GM12878 (cell line): Measurements from ENCODE around the gene SELENOH. TPM values are rescaled to one million over a fixed set of nuclear protein-coding genes. Genes with fewer than 3 reads are reported as not detected.

Source experiments
- ATAC-seq: fragments of 200-7000 bp; cut with Tn5 transposase; 3 replicates; pipeline ENCODE4 v1.9.1; 2020; ENCODE audit warnings: mild to moderate bottlenecking, moderate library complexity
- BruUV-seq: library from RNA; stranded (reverse); fragments of 400-500 nt; replicated peaks from 2 replicates; lab custom pipeline; 2021; lab: Mats Ljungman, UMichigan
- CTCF ChIA-PET: fragments of 300-600 bp; sonication (Branson Sonifier 250); formaldehyde crosslinking; extraction: SDS; loops from one replicate; lab custom pipeline; 2021; ENCODE audit warnings: inconsistent platforms; lab: Yijun Ruan, JAX
- POLR2A ChIA-PET: fragments of 350-600 bp; formaldehyde crosslinking; extraction: SDS; loops from one replicate; lab custom pipeline; 2021; ENCODE audit warnings: inconsistent platforms; lab: Charles Lee
- RAD21 ChIA-PET: fragments of 300-600 bp; sonication (Branson Sonifier 250); formaldehyde crosslinking; loops from one replicate; lab custom pipeline; 2023; ENCODE audit warnings: antibody characterized with exemption; ENCODE audit not compliant: unreplicated experiment; lab: Charles Lee
- SMC1A ChIA-PET: fragments of 300-600 bp; sonication (Branson Sonifier 250); formaldehyde crosslinking; loops from one replicate; lab custom pipeline; 2023; ENCODE audit not compliant: unreplicated experiment, uncharacterized antibody; lab: Charles Lee
- DNase-seq: peaks from one replicate; pipeline ENCODE4 v3.0.0-alpha.2; 2011; ENCODE audit warnings: low read depth, low spot score
- FAIRE-seq: peaks from 3 replicates; lab custom pipeline; 2011; peaks lifted over from hg19 to GRCh38; lab: Jason Lieb, UNC
- H2AFZ ChIP-seq: 2 replicates; pipeline ENCODE4 v1.6.0; 2011; ENCODE audit warnings: low read depth, low read length, control low read depth; ENCODE audit not compliant: control insufficient read depth
- H3K27ac ChIP-seq: 2 replicates; pipeline ENCODE4 v1.5.1; 2011; ENCODE audit warnings: control low read depth; ENCODE audit not compliant: control insufficient read depth, insufficient read depth
- H3K27me3 ChIP-seq, 2 experiments: replicated peaks in 1 of 2; 2 replicates each; pipeline versions ENCODE4 v1.6.0 to v1.6.1; 2011; ENCODE audit warnings: low read length in 1 of 2; ENCODE audit not compliant: control insufficient read depth in 2 of 2, insufficient read depth in 2 of 2
- H3K36me3 ChIP-seq, 2 experiments: 2 replicates each; pipeline ENCODE4 v1.5.1; 2011; ENCODE audit warnings: low read length in 1 of 2; ENCODE audit not compliant: control insufficient read depth in 2 of 2, insufficient read depth in 2 of 2
- H3K4me1 ChIP-seq: 2 replicates; pipeline ENCODE4 v1.6.1; 2011; ENCODE audit warnings: mild to moderate bottlenecking, low read length, moderate library complexity, mixed read lengths; ENCODE audit not compliant: control insufficient read depth, insufficient read depth
- H3K4me2 ChIP-seq: 2 replicates; pipeline ENCODE4 v1.6.0; 2011; ENCODE audit warnings: control low read depth; ENCODE audit not compliant: control insufficient read depth, insufficient read depth
- H3K4me3 ChIP-seq: fragments of 200-600 bp; sonication (generic); 2 replicates; pipeline ENCODE4 v1.5.1; 2016
- H3K79me2 ChIP-seq: 2 replicates; pipeline ENCODE4 v1.6.0; 2011; ENCODE audit warnings: low read length; ENCODE audit not compliant: control insufficient read depth, insufficient read depth
- H3K9ac ChIP-seq: 2 replicates; pipeline ENCODE4 v1.8.0; 2011; ENCODE audit warnings: low read length, control low read depth, mixed read lengths; ENCODE audit not compliant: control insufficient read depth, insufficient read depth
- H3K9me3 ChIP-seq: replicated peaks from 3 replicates; pipeline ENCODE4 v1.5.1; 2011; ENCODE audit warnings: mild to moderate bottlenecking, low read length; ENCODE audit not compliant: control insufficient read depth, insufficient read depth
- H4K20me1 ChIP-seq: 2 replicates; pipeline ENCODE4 v1.6.0; 2011; ENCODE audit not compliant: control insufficient read depth, insufficient read depth
- ATF3 ChIP-seq: IDR thresholded peaks from 2 replicates; pipeline ENCODE4 v1.6.1; 2011; ENCODE audit warnings: low read depth, mild to moderate bottlenecking, low read length, moderate library complexity, borderline replicate concordance; ENCODE audit errors: extremely low read depth
- BCL3 ChIP-seq: IDR thresholded peaks from 2 replicates; pipeline ENCODE4 v1.6.1; 2011; ENCODE audit warnings: borderline replicate concordance, low read depth, mild to moderate bottlenecking, moderate library complexity, low read length; ENCODE audit not compliant: insufficient read depth, poor library complexity, severe bottlenecking
- HDAC2 ChIP-seq: fragments of 200-600 bp; sonication (generic); IDR thresholded peaks from 2 replicates; pipeline ENCODE4 v1.6.1; 2017
- HSF1 ChIP-seq: fragments of 150-350 bp; IDR thresholded peaks from 2 replicates; pipeline ENCODE4 v1.6.1; 2014; ENCODE audit warnings: mild to moderate bottlenecking, low read depth, low read length
- IRF4 ChIP-seq: IDR thresholded peaks from 2 replicates; pipeline ENCODE4 v1.6.1; 2011; ENCODE audit warnings: low read depth, low read length
- KAT2A ChIP-seq: conservative IDR thresholded peaks from 2 replicates; pipeline ENCODE4 v1.6.1; 2011; ENCODE audit warnings: low read depth, low read length; ENCODE audit not compliant: control insufficient read depth
- LARP7 ChIP-seq: fragments of 450-650 bp; IDR thresholded peaks from 2 replicates; pipeline ENCODE4 v1.6.1; 2017; ENCODE audit warnings: mild to moderate bottlenecking
- MLLT1 ChIP-seq: fragments of 450-650 bp; IDR thresholded peaks from 2 replicates; pipeline ENCODE4 v1.6.1; 2016; ENCODE audit warnings: mild to moderate bottlenecking
- NBN ChIP-seq: fragments of 450-650 bp; IDR thresholded peaks from 2 replicates; pipeline ENCODE4 v1.6.1; 2016
- POU2F2 ChIP-seq: IDR thresholded peaks from 3 replicates; pipeline ENCODE4 v1.6.1; 2011; ENCODE audit warnings: low read depth, mild to moderate bottlenecking, low read length, borderline replicate concordance
- RCOR1 ChIP-seq: conservative IDR thresholded peaks from 2 replicates; pipeline ENCODE4 v1.6.1; 2012; ENCODE audit warnings: low read depth, low read length, improper control_type of control experiment
- SKIL ChIP-seq: fragments of 450-650 bp; IDR thresholded peaks from 2 replicates; pipeline ENCODE4 v1.6.1; 2017; ENCODE audit warnings: mild to moderate bottlenecking, low read depth, inconsistent platforms; ENCODE audit not compliant: poor library complexity, severe bottlenecking
- SMAD5 ChIP-seq: IDR thresholded peaks from 2 replicates; pipeline ENCODE4 v1.6.1; 2016; ENCODE audit warnings: antibody characterized with exemption, low read depth
- SPI1 ChIP-seq: IDR thresholded peaks from 2 replicates; pipeline ENCODE4 v1.6.1; 2011; ENCODE audit warnings: low read depth, mild to moderate bottlenecking, low read length, moderate library complexity, borderline replicate concordance; ENCODE audit not compliant: insufficient read depth
- SRF ChIP-seq, 2 experiments: IDR thresholded peaks; 2 replicates each; pipeline ENCODE4 v1.6.1; 2011; ENCODE audit warnings: low read depth in 2 of 2, low read length in 2 of 2, mild to moderate bottlenecking in 1 of 2, moderate library complexity in 1 of 2
- ZNF207 ChIP-seq: fragments of 450-650 bp; IDR thresholded peaks from 2 replicates; pipeline ENCODE4 v1.6.1; 2014; ENCODE audit warnings: antibody characterized with exemption, mild to moderate bottlenecking, borderline replicate concordance
- WGBS: methylation state at CpG from one replicate; pipeline ENCODE4 v1.1.6; 2016; ENCODE audit warnings: low lambda C conversion rate; ENCODE audit not compliant: insufficient replicate concordance, insufficient coverage; ENCODE audit errors: missing lambda C conversion rate; 5-methylcytosine and 5-hydroxymethylcytosine counted together
- in situ Hi-C: fragments of 300-500 bp; cut with MboI; formaldehyde crosslinking; loops from 9 replicates; pipeline ENCODE4 v1.14.3; 2018; ENCODE audit warnings: mixed read lengths
- intact Hi-C: fragments of 100-400 bp; cut with micrococcal nuclease; formaldehyde crosslinking; loops from one replicate; pipeline ENCODE4 v1.14.2; 2022; ENCODE audit not compliant: unreplicated experiment
- polyA plus RNA-seq, 11 experiments: library from polyadenylated mRNA; depleted of rRNA in 4 of 11; unstranded in 6 of 11; stranded (reverse) in 5 of 11; fragments of >200 nt; fragmentation: Nextera tagmentation in 4 of 11; fragmentation: Illumina TruSeq in 1 of 11; extraction: Ambion mirVana in 4 of 11; extraction: Trizol in 1 of 11; gene quantifications; 1 replicate in 1 of 11; 2 replicates in 10 of 11; pipeline versions ENCODE4 v1.2.1 to v1.2.3, GENCODE V29; 2011 to 2016; ENCODE audit warnings: inconsistent platforms in 2 of 11, missing spikeins in 2 of 11, low read depth in 1 of 11
- total RNA-seq, 4 experiments: library from RNA; depleted of rRNA in 3 of 4; stranded (reverse); fragments of >200 nt in 3 of 4; fragmentation: Illumina TruSeq in 1 of 4; extraction: Trizol in 1 of 4; gene quantifications; 2 replicates each; pipeline versions ENCODE4 v1.2.1 to v1.2.3, GENCODE V29; 2013 to 2021

Gene SELENOH
- total and polyA plus RNA-seq, 10 of the 15 experiments (the other 5 are each of a cell fraction or from before 2014, with no cell fraction given): 20.3 to 458 (median 200) TPM

GRCh38 chr11:57745206-57745605, 3.9 kb downstream of the SELENOH start:
- DNase-seq (no peak), FAIRE-seq (no peak), ATAC-seq (no peak)
- Histone ChIP-seq H4K20me1 (no peaks in the 10 kb centered on the region), H3K36me3 (peaks cover 12 to 17% of the 10 kb centered on the region in 2 experiments), H3K27me3 (no peaks in the 10 kb centered on the region), H3K9me3 (no peaks in the 10 kb centered on the region), H3K9ac (no peak overlapping the region), H3K4me2 (no peak overlapping the region), H3K27ac (no peak overlapping the region), H3K79me2 (peaks cover 21% of the 10 kb centered on the region), H2AFZ (no peak overlapping the region), H3K4me3 (no peak overlapping the region), H3K4me1 (no peaks in the 10 kb centered on the region)
- RAD21 ChIA-PET: interaction anchor here (0.6 to 4.7 kb wide), 3 partner anchors 31 to 57 kb away, joined by 3 to 25 read pairs (median 3); no protein-coding TSS in a partner anchor
- 98% methylated on average over 5 of the region's 5 CpGs for WGBS
- BruUV-seq: no TSS peak
- SMC1A ChIA-PET: interaction anchor here (0.6 to 8.3 kb wide), 7 partner anchors 13 to 190 kb away, joined by 3 to 83 read pairs (median 5); partner anchors contain the start of gene CTNND1
- POLR2A ChIA-PET: interaction anchor here (6.4 kb wide), 1 partner anchor 15 kb away, joined by 63 read pairs; the partner anchor contains the start of gene CTNND1
- CTCF ChIA-PET: interaction anchor here (0.9 to 12.2 kb wide), 3 partner anchors 18 to 55 kb away, joined by 3 to 227 read pairs (median 4); no protein-coding TSS in a partner anchor
- intact Hi-C loops (no loop called here), in situ Hi-C loops (no loop called here)
- TF ChIP-seq HSF1 (no peak), KAT2A (no peak), LARP7 (no peak), ZNF207 (no peak), NBN (no peak), HDAC2 (no peak), SRF (IDR thresholded peaks at IDR 0.05; ENCODE audit: low read depth in 2 of 2, low read length in 2 of 2) (no peak), IRF4 (no peak), ATF3 (no peak), SMAD5 (no peak), SKIL (no peak), RCOR1 (no peak), MLLT1 (no peak), BCL3 (no peak), POU2F2 (no peak), SPI1 (no peak)
